Measurements from ENCODE around the gene MLLT10. TPM values are rescaled to one million over a fixed set of nuclear protein-coding genes. Genes with fewer than 3 reads are reported as not detected.

The MLLT10 gene
- total RNA-seq, 1 donor from 2014 or later = 32.3 TPM

- no peaks in the 10 kb centered on the region for H3K27me3 ChIP-seq (ENCODE audit: control insufficient read depth, insufficient read depth, low read length)
- DNase-seq (ENCODE audit: low read depth) = no peak
- H3K36me3 ChIP-seq (ENCODE audit: control insufficient read depth, insufficient read depth, low read length) = no peaks in the 10 kb centered on the region
- no peak overlapping the region for H3K4me3 ChIP-seq (ENCODE audit: low read depth, low read length)
- TF ChIP-seq CTCF (IDR thresholded peaks at IDR 0.05; ENCODE audit: insufficient read depth, low read length, poor library complexity, severe bottlenecking) = no peak
Observed at GRCh38 chr10:21637795-21638194, 103.8 kb downstream of the MLLT10 start.

GRCh38 chr10:21638681-21639080 lies 104.6 kb downstream of the MLLT10 start:
- Histone ChIP-seq H3K36me3 (ENCODE audit: control insufficient read depth, insufficient read depth, low read length) (no peaks in the 10 kb centered on the region), H3K27me3 (ENCODE audit: control insufficient read depth, insufficient read depth, low read length) (no peaks in the 10 kb centered on the region)
- no peak for TF ChIP-seq CTCF (IDR thresholded peaks at IDR 0.05; ENCODE audit: insufficient read depth, low read length, poor library complexity, severe bottlenecking)

GRCh38 chr10:21648040-21648439 lies 114.0 kb downstream of the MLLT10 start:
- Histone ChIP-seq H3K36me3 (ENCODE audit: control insufficient read depth, insufficient read depth, low read length) (no peaks in the 10 kb centered on the region), H3K27me3 (ENCODE audit: control insufficient read depth, insufficient read depth, low read length) (no peaks in the 10 kb centered on the region), H3K4me3 (ENCODE audit: low read depth, low read length) (no peak overlapping the region)
- no peak for DNase-seq (ENCODE audit: low read depth)
- TF ChIP-seq CTCF (IDR thresholded peaks at IDR 0.05; ENCODE audit: insufficient read depth, low read length, poor library complexity, severe bottlenecking) = no peak

More at GRCh38 chr10:21638681-21639080, 104.6 kb downstream of the MLLT10 start:
- no peak for DNase-seq (ENCODE audit: low read depth)
- no peak overlapping the region for H3K4me3 ChIP-seq (ENCODE audit: low read depth, low read length)

- H3K4me3 ChIP-seq (ENCODE audit: low read depth, low read length) = no peak overlapping the region
- DNase-seq (ENCODE audit: low read depth) = no peak
- no peaks in the 10 kb centered on the region for H3K27me3 ChIP-seq (ENCODE audit: control insufficient read depth, insufficient read depth, low read length)
- TF ChIP-seq CTCF (IDR thresholded peaks at IDR 0.05; ENCODE audit: insufficient read depth, low read length, poor library complexity, severe bottlenecking) = no peak
- H3K36me3 ChIP-seq (ENCODE audit: control insufficient read depth, insufficient read depth, low read length) = no peaks in the 10 kb centered on the region
Observed at GRCh38 chr10:21649454-21649872, 115.4 kb downstream of the MLLT10 start.

- H3K36me3 ChIP-seq (ENCODE audit: control insufficient read depth, insufficient read depth, low read length) = no peaks in the 10 kb centered on the region
- no peak for TF ChIP-seq CTCF (IDR thresholded peaks at IDR 0.05; ENCODE audit: insufficient read depth, low read length, poor library complexity, severe bottlenecking)
- no peak for DNase-seq (ENCODE audit: low read depth)
- H3K4me3 ChIP-seq (ENCODE audit: low read depth, low read length) = no peak overlapping the region
- H3K27me3 ChIP-seq (ENCODE audit: control insufficient read depth, insufficient read depth, low read length) = no peaks in the 10 kb centered on the region
Observed at GRCh38 chr10:21650353-21650752, 116.3 kb downstream of the MLLT10 start.

- H3K4me3 ChIP-seq (ENCODE audit: low read depth, low read length) = no peak overlapping the region
- DNase-seq (ENCODE audit: low read depth) = no peak
- H3K27me3 ChIP-seq (ENCODE audit: control insufficient read depth, insufficient read depth, low read length) = no peaks in the 10 kb centered on the region
- no peak for TF ChIP-seq CTCF (IDR thresholded peaks at IDR 0.05; ENCODE audit: insufficient read depth, low read length, poor library complexity, severe bottlenecking)
- H3K36me3 ChIP-seq (ENCODE audit: control insufficient read depth, insufficient read depth, low read length) = peaks cover 2% of the 10 kb centered on the region
Observed at GRCh38 chr10:21655236-21655635, 121.2 kb downstream of the MLLT10 start.
